ENCODE data around the gene MAP2K5.

DNA sequence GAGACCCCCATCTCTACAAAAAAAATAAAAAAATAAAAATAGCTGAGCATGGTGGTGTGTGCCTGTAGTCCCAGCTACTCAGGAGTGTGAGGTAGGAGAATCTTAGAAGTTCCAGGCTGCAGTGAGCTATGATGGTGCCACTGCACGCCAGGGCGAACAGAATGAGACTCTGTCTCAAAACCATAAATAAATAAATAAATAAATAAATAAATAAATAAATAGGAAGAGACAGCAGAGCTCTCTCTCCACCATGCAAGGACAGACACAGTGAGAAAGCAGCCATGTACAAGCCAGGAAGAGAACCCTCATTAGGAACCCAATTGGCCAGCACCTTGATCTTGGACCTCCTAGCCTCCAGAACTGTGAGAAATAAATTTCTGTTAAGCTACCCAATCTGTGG is 26.9 kb upstream of the MAP2K5 start:
- no peak for TF ChIP-seq CTCF (conservative IDR thresholded peaks at IDR 0.05; ENCODE audit: low read length)
- TF ChIP-seq EZH2phosphoT487 (IDR thresholded peaks at IDR 0.05; ENCODE audit: borderline replicate concordance): no peak
